Measurements from ENCODE around the gene CASZ1.

The CASZ1 gene, protein sequence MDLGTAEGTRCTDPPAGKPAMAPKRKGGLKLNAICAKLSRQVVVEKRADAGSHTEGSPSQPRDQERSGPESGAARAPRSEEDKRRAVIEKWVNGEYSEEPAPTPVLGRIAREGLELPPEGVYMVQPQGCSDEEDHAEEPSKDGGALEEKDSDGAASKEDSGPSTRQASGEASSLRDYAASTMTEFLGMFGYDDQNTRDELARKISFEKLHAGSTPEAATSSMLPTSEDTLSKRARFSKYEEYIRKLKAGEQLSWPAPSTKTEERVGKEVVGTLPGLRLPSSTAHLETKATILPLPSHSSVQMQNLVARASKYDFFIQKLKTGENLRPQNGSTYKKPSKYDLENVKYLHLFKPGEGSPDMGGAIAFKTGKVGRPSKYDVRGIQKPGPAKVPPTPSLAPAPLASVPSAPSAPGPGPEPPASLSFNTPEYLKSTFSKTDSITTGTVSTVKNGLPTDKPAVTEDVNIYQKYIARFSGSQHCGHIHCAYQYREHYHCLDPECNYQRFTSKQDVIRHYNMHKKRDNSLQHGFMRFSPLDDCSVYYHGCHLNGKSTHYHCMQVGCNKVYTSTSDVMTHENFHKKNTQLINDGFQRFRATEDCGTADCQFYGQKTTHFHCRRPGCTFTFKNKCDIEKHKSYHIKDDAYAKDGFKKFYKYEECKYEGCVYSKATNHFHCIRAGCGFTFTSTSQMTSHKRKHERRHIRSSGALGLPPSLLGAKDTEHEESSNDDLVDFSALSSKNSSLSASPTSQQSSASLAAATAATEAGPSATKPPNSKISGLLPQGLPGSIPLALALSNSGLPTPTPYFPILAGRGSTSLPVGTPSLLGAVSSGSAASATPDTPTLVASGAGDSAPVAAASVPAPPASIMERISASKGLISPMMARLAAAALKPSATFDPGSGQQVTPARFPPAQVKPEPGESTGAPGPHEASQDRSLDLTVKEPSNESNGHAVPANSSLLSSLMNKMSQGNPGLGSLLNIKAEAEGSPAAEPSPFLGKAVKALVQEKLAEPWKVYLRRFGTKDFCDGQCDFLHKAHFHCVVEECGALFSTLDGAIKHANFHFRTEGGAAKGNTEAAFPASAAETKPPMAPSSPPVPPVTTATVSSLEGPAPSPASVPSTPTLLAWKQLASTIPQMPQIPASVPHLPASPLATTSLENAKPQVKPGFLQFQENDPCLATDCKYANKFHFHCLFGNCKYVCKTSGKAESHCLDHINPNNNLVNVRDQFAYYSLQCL (N-terminal part only)

DNA sequence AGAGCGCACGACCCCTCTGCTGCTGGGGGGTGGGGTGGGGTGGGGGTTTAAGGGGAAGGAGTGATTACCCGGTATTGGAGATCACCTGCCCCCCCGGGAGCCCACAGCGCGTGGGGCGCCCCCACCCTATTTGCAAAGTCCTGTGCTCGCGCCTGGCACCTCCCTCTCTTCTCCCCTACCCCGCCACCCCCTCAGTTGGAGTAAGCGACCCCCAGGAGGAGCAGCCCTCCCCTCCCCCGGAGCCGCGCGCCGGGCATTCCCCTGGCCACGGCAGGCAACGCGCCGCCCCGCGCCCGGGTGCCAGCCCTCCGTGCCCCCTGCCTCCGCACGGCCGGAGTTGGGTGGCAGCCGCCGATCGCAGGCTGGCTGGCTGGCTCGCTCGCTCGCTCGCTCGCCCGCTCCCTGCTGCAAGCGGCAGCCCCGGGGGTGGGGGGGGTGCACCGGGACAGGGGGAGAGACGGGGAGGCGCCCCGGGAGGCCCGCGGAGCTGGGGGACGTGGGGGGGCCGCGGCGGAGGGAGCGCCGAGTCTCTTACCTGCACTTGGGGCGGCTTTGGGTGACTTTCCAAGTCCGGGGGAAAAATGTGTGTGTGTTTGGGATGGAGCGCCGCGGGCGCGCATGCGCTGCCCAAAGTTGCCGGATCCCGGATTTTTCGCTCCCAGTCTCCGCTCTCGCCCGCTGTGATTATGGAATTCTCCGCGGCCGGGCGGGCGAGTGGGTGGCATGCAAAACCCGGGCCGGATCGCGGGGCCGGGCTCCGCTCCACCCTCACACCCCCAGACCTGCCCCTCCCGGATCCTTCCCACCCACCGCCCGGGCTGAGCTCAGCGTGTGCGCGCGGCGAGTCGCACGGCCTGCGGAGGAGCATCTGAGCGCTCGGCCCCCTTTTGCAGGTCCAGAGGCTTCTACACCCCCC is at the start of gene CASZ1:
Gene CASZ1 (minus strand): TSS at position 618 of the 916 bp plus-strand sequence. CDS start 102,757 bp downstream, outside the sequence.
- no peak for DNase-seq

GRCh38 chr1:10843697-10844096 is 47.3 kb upstream of the CASZ1 start:
- no peak for DNase-seq

DNA sequence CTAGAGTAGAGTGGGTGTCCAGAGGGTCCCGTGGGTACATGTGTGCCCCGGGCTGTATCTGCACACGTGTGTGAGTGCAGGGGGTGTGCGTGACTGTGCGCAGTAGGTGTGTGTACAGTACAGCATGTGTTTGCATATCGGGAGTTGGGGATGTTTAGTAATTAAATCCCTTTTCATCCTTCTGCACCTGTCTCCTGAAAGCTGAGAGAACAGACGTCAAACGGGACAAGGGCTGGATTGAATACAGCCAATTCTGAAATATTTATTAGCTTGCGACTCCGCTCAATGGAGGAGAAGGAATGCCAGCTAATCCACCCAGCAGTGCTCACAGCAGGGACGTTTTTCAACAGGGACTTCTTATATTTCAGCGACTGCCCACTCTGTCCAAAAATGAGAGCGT is 44.7 kb upstream of the CASZ1 start:
- no peak for DNase-seq

GRCh38 chr1:10839188-10839770 is 42.8 kb upstream of the CASZ1 start:
- DNase-seq, result no peak

- no peak for DNase-seq
These were observed 42.1 kb upstream of the CASZ1 start for GRCh38 chr1:10838541-10838940.

DNA sequence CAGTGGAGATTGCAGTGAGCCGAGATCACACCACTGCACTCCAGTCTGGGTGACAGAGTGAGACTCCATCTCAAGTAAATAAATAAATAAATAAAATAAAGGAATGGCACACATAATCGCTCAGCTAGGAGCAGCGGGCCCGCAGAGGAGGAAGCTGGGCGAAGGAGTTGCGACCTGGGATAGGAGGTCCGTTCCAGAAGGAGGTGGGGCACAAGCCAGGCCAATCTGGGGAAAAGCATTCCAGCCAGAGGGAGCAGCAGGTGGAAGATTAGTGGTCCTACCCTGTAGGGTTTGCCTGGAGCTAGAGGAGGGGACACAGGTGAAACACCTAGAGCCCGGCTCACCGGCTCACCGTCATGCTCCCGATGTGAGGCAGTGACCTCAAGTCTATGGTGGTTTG is 40.3 kb upstream of the CASZ1 start:
- DNase-seq, result no peak

DNA sequence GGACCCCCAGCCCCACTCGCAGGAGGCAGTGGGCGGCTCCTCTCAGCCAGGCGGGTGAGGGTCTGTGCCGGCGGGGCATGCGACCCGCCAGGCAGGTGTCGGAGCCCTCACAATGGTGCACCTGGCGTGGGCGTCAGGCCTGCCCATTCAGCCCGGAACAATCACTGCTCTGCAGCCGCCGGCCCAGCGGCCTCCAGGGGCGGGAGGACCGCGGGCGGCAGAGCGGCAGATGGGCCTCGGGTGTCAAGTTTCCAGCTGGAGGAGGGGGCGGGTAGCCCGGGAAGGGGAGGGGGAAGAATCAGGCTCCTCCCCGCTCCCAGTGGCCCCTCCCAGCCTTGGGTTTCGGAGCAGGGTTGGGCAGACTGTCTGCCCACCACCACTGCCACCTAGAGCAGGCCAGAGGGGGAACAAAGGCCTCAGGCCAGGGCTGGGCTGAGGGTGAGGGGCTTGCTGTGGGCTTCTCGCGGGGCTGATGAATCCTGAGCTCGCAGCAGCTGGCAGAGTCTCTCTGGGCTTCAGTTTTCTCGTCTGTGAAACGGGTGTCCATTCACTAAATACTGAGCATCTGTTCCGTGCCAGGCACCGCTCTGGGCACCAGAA is 39.5 kb upstream of the CASZ1 start:
- DNase-seq, result no peak

DNA sequence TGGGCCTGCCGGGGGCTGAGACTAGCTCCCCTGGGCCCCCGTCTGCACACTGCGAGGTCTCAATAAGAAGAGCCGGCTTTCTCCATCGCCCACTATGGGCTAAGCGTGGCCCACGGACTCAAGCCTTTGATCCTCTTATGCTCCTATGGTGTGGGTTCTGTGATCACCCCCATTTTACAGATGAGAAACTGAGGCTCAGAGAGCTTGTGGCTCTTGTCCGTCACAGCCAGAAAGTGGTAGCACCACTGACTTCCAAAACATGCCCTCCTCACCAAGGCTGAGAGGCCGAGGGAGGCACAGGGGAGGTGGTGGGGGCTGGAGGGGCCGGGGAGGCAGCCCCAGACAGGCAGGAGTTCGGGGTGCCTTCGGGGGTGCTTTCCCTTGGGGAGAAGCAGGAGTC is 39.0 kb upstream of the CASZ1 start:
- no peak for DNase-seq

GRCh38 chr1:10834770-10835412 is 38.4 kb upstream of the CASZ1 start:
- DNase-seq, result no peak

- DNase-seq, result peak; percentile 4
These were observed 37.4 kb upstream of the CASZ1 start for GRCh38 chr1:10833630-10834557.

GRCh38 chr1:10832703-10833102 is 36.3 kb upstream of the CASZ1 start:
- no peak for DNase-seq

DNA sequence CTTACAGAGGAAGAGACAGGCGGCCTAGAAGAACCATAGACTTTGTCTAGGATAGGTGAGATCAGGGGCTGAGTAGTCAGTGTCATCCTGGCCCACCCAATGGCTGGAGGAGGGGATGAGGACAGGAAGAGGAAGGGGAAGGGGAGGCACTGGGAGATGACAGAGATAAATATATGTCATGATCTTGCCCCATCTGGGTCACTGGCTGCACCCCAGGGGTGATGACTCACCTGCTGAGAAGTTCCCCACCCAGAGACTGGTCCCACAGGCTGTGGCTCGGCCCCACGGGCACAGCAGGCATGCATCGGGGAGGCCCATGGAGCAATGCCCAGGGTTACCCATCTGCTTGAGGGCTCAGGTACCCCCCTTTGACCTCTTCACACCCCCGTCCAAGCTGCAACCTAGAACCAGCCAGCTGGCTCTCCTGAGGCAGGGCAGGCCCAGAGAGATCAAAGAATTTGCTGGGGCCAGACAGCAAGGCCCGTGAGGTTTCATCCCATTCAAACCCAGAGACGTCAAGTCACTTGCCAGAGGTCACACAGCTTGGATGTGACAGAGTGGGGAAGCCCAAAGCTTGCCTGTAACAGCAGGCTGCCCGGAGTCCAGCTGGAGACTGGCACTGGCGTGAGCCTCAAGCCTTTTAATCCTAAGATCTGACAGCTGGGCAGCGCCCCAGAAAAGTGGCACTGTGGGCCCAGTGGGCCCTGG is 34.7 kb upstream of the CASZ1 start:
- DNase-seq, result no peak

GRCh38 chr1:10829965-10830515 is 33.6 kb upstream of the CASZ1 start:
- DNase-seq, result no peak

DNA sequence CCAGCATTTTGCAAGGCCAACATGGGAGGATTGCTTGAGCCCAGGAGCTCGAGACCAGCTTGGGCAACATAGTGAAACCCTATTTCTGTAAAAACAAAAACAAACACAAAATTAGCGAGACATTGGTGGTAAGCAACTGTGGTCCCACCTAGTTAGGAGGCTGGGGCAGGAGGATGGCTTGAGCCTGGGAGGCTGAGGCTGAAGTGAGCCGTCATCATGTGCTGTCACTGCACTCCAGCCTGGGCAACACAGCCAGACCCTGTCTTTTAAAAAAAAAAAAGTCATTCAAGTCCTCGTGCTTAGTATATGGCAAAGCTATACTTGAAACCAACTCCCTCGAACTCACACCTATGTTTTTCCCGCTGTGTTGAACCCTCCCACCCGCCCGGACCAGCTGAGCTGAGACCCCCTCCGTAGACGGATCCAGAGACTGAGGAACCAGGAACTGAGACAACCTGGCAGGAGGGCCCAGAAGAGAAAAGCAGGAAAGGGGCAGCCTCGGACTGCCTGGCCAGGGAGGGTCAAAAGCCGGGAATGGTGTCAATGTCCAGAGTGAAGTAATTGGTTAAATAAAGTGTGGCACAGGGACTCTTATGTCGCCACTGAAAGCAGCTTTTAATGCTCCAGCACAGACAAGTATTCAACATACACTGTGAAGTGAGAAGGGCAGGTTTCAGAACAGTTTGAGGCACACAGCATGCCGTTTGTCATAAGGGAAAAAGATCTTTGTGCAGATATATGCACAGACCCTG is 32.8 kb upstream of the CASZ1 start:
- DNase-seq, result no peak

- DNase-seq, result no peak
These were observed 31.2 kb upstream of the CASZ1 start for GRCh38 chr1:10827377-10828333.

DNA sequence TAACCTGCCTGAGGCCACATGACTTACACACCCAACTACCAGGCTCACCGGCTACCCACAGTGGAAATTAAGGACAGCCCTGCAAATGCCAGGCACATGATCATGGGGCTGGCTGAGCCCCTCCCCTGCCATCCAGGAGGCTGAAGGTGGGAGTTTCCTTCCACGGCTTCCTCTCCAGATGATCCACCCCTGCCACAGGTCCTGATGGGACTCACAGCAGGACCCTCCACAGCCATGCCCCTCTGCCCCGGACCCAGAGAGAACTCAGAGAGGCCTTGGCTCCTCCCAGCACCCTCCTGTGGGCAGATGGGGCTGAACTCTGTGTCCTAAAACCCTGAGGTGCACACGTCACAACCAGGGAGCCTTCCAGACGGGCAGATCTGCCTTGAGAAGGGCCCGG is 29.1 kb upstream of the CASZ1 start:
- no peak for DNase-seq

Data from hematopoietic multipotent progenitor cell treated with erythropoietin and hydrocortisone succinate and interleukin-3 and kit ligand, for 8 days (in vitro differentiated cells).